ENCODE data around the gene ZBTB12. TPM values are rescaled to one million over a fixed set of nuclear protein-coding genes. Genes with fewer than 3 reads are reported as not detected.

The ZBTB12 gene
- total and polyA plus RNA-seq, 10 of the 15 experiments (the other 5 are each of a cell fraction or from before 2014, with no cell fraction given), result 0.81 to 4.5 (median 1.7) TPM; not detected in 4

DNA sequence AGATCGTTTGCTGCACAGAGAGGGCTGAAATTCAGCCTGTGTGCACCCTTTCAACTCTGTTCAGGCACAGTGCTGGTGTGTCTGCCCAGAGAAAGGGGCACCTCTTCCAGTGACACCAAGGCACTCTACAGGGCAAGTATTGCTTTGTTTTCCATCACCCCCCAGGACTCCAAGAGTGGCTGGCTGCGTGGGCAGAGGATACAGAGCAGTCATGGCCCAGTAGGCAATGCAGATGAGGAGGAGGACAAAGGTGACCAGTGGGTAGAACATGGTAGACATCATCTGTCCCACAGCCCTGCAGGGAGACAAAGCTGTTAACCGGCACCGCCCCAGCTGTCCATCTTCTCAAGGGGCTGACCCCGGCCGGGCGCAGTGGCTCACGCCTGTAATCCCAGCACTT, 32.5 kb downstream of the ZBTB12 start:
- no peak for ATAC-seq
- intact Hi-C loops (cut with micrococcal nuclease; ENCODE audit: unreplicated experiment), result no loop called here
- 71% methylated on average over 8 of the region's 8 CpGs for WGBS (ENCODE audit: insufficient coverage, insufficient replicate concordance, low lambda C conversion rate, missing lambda C conversion rate)

More for the DNA sequence above, 32.5 kb downstream of the ZBTB12 start:
- no peak overlapping the region for H3K4me2 ChIP-seq (ENCODE audit: control insufficient read depth, insufficient read depth)
- no peaks in the 10 kb centered on the region for H3K9me3 ChIP-seq (replicated peaks; ENCODE audit: control insufficient read depth, insufficient read depth, low read length)
- no peak for DNase-seq (ENCODE audit: low read depth, low spot score)
- FAIRE-seq, result no peak
- H3K27me3 ChIP-seq (replicated peaks in 1 of 2; ENCODE audit: control insufficient read depth in 2 of 2, insufficient read depth in 2 of 2, low read length in 1 of 2), result no peaks in the 10 kb centered on the region
- TF ChIP-seq E2F4 (IDR thresholded peaks at IDR 0.05; ENCODE audit: low read depth, low read length), result no peak
- no peak for TF ChIP-seq PBX3 (IDR thresholded peaks at IDR 0.05; ENCODE audit: insufficient replicate concordance, low read depth, low read length)
- TF ChIP-seq ZNF217 (IDR thresholded peaks at IDR 0.05), result no peak
- no peak for TF ChIP-seq CUX1 (IDR thresholded peaks at IDR 0.05; ENCODE audit: insufficient replicate concordance, low read depth, low read length)
- no peak overlapping the region for H3K9ac ChIP-seq (ENCODE audit: control insufficient read depth, insufficient read depth, low read length)
- in situ Hi-C loops (cut with MboI), result no loop called here
- RAD21 ChIA-PET (ENCODE audit: unreplicated experiment), result interaction anchor here (0.6 kb wide), 1 partner anchor 317 kb away, joined by 7 read pairs; no protein-coding TSS in a partner anchor
- no peak overlapping the region for H2AFZ ChIP-seq (ENCODE audit: control insufficient read depth, low read depth, low read length)
- H3K79me2 ChIP-seq (ENCODE audit: control insufficient read depth, insufficient read depth, low read length), result no peaks in the 10 kb centered on the region
- no peak overlapping the region for H3K4me3 ChIP-seq
- no peaks in the 10 kb centered on the region; the same call in 1 of the 2 replicates for H3K4me1 ChIP-seq (ENCODE audit: control insufficient read depth, insufficient read depth, low read length)
- BruUV-seq (replicated peaks), result no TSS peak
- no peaks in the 10 kb centered on the region for H3K36me3 ChIP-seq (ENCODE audit: control insufficient read depth in 2 of 2, insufficient read depth in 2 of 2, low read length in 1 of 2)
- CTCF ChIA-PET, result interaction anchor here (1.6 kb wide), 1 partner anchor 77 kb away, joined by 3 read pairs; the partner anchor contains the start of gene CFB
- SMC1A ChIA-PET (ENCODE audit: uncharacterized antibody, unreplicated experiment), result no interaction called here
- no peak overlapping the region for H3K27ac ChIP-seq (ENCODE audit: control insufficient read depth, insufficient read depth)
- POLR2A ChIA-PET, result no interaction called here
- no peaks in the 10 kb centered on the region for H4K20me1 ChIP-seq (ENCODE audit: control insufficient read depth, insufficient read depth)

Data from GM12878 (cell line).